Measurements from ENCODE around the gene RGN.
A peak's percentile ranks its signal among the peaks of the same experiment; 100 is the strongest.
"Not testable (repeated sequence)": the region's sequence is repeated elsewhere in the genome, so short reads cannot be mapped to it uniquely, and the experiment has no call there.

RGN gene

GRCh38 chrX:47124466-47124865 is 46.2 kb downstream of the RGN start:
- not testable (repeated sequence) for DNase-seq

GRCh38 chrX:47129157-47129898 is 51.1 kb downstream of the RGN start:
- DNase-seq: peak; percentile 93

- DNase-seq: no peak
Measured at GRCh38 chrX:47129899-47130358, 51.7 kb downstream of the RGN start.

- no peak for DNase-seq
Measured at GRCh38 chrX:47133493-47133892, 55.2 kb downstream of the RGN start.

- not testable (repeated sequence) for DNase-seq
Measured at GRCh38 chrX:47135650-47136049, 57.4 kb downstream of the RGN start.

GRCh38 chrX:47138171-47138570 is 59.9 kb downstream of the RGN start:
- DNase-seq: no peak
